NK-92 (cell line): ENCODE data around the gene NSG1.
"Not testable (repeated sequence)": the region's sequence is repeated elsewhere in the genome, so short reads cannot be mapped to it uniquely, and the experiment has no call there.

Source experiments
- DNase-seq: peaks from one replicate; lab custom pipeline; 2025; ENCODE audit not compliant: unreplicated experiment; lab: John Stamatoyannopoulos, UW

NSG1 gene

GRCh38 chr4:4461850-4462249 lies 74.9 kb downstream of the NSG1 start:
- no peak for DNase-seq

GRCh38 chr4:4462970-4463369 lies 76.1 kb downstream of the NSG1 start:
- DNase-seq, result no peak

GRCh38 chr4:4465238-4465637 lies 78.3 kb downstream of the NSG1 start:
- not testable (repeated sequence) for DNase-seq
